ENCODE measurements around the gene RNF207. TPM values are rescaled to one million over a fixed set of nuclear protein-coding genes. Genes with fewer than 3 reads are reported as not detected.
"Not testable (repeated sequence)": the region's sequence is repeated elsewhere in the genome, so short reads cannot be mapped to it uniquely, and the experiment has no call there.

RNF207 gene
- polyA plus RNA-seq, 4 donors = 15.7 to 72.0 (median 38.7) TPM

- DNase-seq (ENCODE audit: low read depth in 4 of 4, low spot score in 3 of 4) = no peak
Measured at GRCh38 chr1:6198646-6199297, 7.1 kb upstream of the RNF207 start.

GRCh38 chr1:6199298-6200187 lies 6.4 kb upstream of the RNF207 start, which contains the start of gene RPL22:
Gene RPL22, minus strand, starts transcription at chr1:6199595. Its CDS starts 22 bp downstream, at chr1:6199573.
- DNase-seq (ENCODE audit: low read depth in 4 of 4, low spot score in 3 of 4) = peak; percentile 96 to 99 (median 98)

- DNase-seq (ENCODE audit: low read depth in 4 of 4, low spot score in 3 of 4) = no peak
Measured at GRCh38 chr1:6200188-6200809, 5.6 kb upstream of the RNF207 start.

- no peak for DNase-seq (ENCODE audit: low read depth in 4 of 4, low spot score in 3 of 4)
Measured at GRCh38 chr1:6202256-6202655, 3.7 kb upstream of the RNF207 start.

DNA sequence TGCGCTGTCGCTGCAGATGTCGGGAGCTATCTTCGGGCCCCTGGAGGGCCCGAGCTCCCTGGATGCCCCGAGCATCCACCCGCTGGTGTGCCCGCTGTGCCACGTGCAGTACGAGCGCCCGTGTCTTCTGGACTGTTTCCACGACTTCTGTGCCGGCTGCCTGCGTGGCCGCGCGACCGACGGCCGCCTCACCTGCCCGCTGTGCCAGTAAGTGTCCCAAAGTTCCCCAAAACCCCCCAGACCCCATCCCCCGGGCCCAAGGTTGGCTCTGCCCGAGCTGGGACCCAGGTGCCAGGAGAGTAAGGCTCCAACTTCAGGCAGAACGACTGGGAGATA lies 569 bp downstream of the RNF207 start:
- DNase-seq (ENCODE audit: low read depth in 4 of 4, low spot score in 3 of 4) = no peak

- no peak for DNase-seq (ENCODE audit: low read depth in 4 of 4, low spot score in 3 of 4)
Measured at GRCh38 chr1:6207075-6207885, 1.4 kb downstream of the RNF207 start.

- no peak for DNase-seq (ENCODE audit: low read depth in 4 of 4, low spot score in 3 of 4)
Measured at GRCh38 chr1:6207921-6208320, 2.0 kb downstream of the RNF207 start.

GRCh38 chr1:6208723-6209660 lies 3.1 kb downstream of the RNF207 start:
- DNase-seq (ENCODE audit: low read depth in 4 of 4, low spot score in 3 of 4) = no peak

DNA sequence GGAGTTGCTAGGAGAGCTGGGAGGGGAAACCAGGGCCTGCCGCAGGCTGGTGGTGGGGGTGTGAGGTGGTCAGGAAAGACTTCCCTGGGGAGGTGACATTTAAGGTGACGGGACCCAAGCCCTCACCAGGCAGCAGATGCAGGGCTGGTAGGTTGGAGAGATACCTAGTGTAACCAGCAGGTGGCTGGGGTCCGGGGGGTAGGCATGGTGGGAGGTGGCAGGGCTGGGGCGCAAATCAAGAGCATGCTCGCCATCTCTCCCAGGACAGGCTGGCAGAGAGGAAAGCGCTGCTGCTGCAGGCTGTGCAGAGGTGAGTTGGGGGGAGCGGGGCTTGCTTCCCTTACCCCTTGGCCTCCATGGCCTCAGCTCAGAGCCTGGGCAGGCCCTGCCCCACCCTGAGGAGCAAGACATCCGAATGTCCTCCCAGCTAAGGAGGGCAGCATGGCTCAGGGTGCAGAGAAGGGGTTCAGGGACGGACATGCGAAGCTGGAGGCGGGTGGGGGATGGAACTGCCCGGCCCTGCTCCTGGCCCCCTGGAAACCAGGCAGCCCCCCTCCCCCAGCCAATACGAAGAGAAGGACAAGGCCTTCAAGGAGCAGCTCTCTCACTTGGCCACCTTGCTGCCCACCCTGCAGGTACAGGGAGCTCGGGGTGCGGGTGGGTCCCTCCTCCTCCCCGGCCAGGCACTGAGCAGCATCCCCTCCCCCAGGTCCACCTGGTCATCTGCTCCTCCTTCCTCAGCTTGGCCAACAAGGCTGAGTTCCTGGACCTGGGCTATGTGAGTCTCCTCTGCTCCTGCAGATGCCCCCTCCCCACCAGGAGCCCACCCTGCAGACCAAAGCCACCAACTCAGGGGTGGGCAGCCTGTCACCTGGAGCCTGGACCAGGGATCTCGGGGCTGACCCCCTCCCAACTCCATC lies 4.0 kb downstream of the RNF207 start:
- DNase-seq (ENCODE audit: low read depth in 4 of 4, low spot score in 3 of 4) = no peak

DNA sequence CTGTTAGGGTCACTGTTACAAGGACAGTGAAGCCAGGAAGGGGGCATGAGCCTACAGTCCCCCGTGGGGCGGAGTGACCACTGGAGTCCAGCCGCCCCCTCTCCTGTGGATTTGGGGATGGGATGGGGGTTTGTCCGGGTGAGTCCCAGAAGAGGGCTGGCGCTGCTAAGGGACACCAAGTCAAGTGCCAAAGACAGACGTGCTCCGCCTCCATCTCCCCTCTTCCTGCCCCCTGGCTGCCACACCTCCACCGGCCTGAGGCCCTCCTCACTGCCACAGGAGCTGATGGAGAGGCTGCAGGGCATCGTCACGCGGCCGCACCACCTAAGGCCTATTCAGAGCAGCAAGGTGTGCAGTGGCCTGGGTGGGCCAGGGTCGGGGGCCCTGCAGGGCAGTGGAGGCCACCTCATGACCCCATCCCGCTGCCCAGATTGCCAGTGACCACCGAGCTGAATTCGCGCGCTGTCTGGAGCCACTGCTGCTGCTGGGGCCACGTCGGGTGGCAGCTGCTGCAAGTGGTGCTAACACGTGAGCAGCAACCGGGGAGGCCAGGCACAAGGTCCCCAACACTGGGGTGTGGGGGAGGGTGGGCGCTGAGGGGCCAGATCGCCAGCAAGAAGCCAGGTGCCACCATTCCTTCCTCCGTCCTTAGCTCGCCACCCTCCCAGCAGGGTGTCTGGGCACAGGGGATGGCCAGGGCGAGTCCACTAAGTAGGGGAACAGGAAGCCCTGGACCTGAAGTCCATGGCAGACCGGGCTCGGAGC lies 4.9 kb downstream of the RNF207 start:
- no peak for DNase-seq (ENCODE audit: low read depth in 4 of 4, low spot score in 3 of 4)

DNA sequence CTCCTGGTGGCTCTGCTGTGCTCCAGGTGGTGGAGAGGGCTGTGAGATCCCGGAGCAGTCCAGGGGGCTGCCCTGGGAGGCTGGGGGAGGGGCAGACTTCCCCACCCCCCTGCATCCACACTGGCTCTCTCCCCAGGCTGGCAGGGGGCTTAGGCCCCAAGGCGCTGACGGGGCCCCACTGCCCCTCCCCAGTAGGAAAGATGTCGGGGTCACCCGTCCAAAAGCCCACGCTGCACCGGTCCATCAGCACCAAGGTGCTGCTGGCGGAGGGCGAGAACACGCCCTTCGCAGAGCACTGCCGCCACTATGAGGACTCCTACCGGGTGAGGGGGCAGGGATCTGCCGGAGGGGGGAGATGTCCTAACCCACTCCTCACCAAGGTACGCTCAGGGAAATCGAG lies 5.8 kb downstream of the RNF207 start:
- no peak for DNase-seq (ENCODE audit: low read depth in 4 of 4, low spot score in 3 of 4)

- DNase-seq (ENCODE audit: low read depth in 4 of 4, low spot score in 3 of 4) = no peak
Measured at GRCh38 chr1:6212193-6212959, 6.5 kb downstream of the RNF207 start.

- DNase-seq (ENCODE audit: low read depth in 4 of 4, low spot score in 3 of 4) = no peak
Measured at GRCh38 chr1:6218375-6219164, 12.7 kb downstream of the RNF207 start.

DNA sequence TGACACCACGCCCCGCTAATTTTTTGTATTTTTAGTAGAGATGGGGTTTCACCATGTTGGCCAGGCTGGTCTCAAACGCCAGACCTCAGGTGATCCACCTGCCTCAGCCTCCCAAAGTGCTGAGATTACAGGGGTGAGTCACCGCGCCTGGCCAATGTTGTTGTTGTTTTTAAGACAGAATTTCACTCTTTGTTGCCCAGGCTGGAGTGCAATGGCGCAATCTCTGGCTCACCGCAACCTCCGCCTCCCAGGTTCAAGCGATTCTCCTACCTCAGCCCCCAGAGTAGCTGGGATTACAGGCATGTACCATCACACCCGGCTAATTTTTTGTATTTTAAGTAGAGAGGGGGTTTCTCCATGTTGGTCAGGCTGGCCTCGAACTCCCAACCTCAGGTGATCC lies 13.7 kb downstream of the RNF207 start:
- not testable (repeated sequence) for DNase-seq (ENCODE audit: low read depth in 4 of 4, low spot score in 3 of 4)

DNA sequence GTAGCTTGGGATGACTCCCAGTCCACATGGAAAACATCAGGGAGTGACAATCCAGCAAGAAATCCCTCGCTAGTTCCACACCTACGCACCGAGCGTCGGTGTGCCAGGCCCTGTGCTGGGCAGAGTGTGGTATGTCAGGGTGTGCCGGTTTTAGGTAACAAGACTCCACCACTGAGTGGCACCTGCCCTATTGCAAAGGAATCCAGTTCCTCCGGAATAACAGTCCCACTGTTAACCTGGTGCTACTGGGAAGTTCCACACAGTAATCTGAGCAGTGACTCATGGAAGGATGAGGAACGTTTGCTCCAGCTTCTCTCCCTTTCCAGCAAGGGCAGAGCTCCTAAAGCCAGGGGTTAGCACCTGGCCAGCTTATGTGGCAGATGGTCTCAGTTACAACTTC lies 14.3 kb downstream of the RNF207 start:
- no peak for DNase-seq (ENCODE audit: low read depth in 4 of 4, low spot score in 3 of 4)

GRCh38 chr1:6221210-6221784 lies 15.4 kb downstream of the RNF207 start:
- DNase-seq (ENCODE audit: low read depth in 4 of 4, low spot score in 3 of 4) = no peak
